ENCODE results near the gene IFNG. TPM values are rescaled to one million over a fixed set of nuclear protein-coding genes. Genes with fewer than 3 reads are reported as not detected.

IFNG gene
- total and polyA plus RNA-seq, 2 experiments from 2014 or later: not detected

- WGBS (ENCODE audit: low lambda C conversion rate, missing lambda C conversion rate): 85% methylated on average over 12 of the region's 12 CpGs
- H3K36me3 ChIP-seq (replicated peaks; ENCODE audit: insufficient read depth, low read depth): no peaks in the 10 kb centered on the region
- DNase-seq (ENCODE audit: low spot score): no peak
- TF ChIP-seq EZH2phosphoT487 (IDR thresholded peaks at IDR 0.05; ENCODE audit: low read depth, severe bottlenecking, unreplicated experiment) (no peak), CTCF (IDR thresholded peaks at IDR 0.05; ENCODE audit: poor library complexity) (no peak), EZH2 (IDR thresholded peaks at IDR 0.05; ENCODE audit: borderline replicate concordance) (no peak)
- no peaks in the 10 kb centered on the region for H3K9me3 ChIP-seq (ENCODE audit: low read depth)
- H3K79me2 ChIP-seq: no peaks in the 10 kb centered on the region
- no peak overlapping the region for H3K27ac ChIP-seq
- H4K20me1 ChIP-seq (ENCODE audit: insufficient read depth, poor library complexity, severe bottlenecking): no peaks in the 10 kb centered on the region
- H3K4me2 ChIP-seq: no peak overlapping the region
- H3K4me1 ChIP-seq (ENCODE audit: insufficient read depth): no peaks in the 10 kb centered on the region
- H2AFZ ChIP-seq: no peak overlapping the region
- no peaks in the 10 kb centered on the region for H3K9me2 ChIP-seq (replicated peaks; ENCODE audit: insufficient read depth)
- no peak overlapping the region for H3K4me3 ChIP-seq
- no peaks in the 10 kb centered on the region for H3K27me3 ChIP-seq
Measured at GRCh38 chr12:68198507-68199086, 39.1 kb upstream of the IFNG start.

- Histone ChIP-seq H3K4me3 (no peak overlapping the region), H3K36me3 (replicated peaks; ENCODE audit: insufficient read depth, low read depth) (no peaks in the 10 kb centered on the region), H3K27me3 (no peaks in the 10 kb centered on the region), H3K27ac (no peak overlapping the region), H2AFZ (no peak overlapping the region), H4K20me1 (ENCODE audit: insufficient read depth, poor library complexity, severe bottlenecking) (no peaks in the 10 kb centered on the region), H3K9me2 (replicated peaks; ENCODE audit: insufficient read depth) (no peaks in the 10 kb centered on the region), H3K79me2 (no peaks in the 10 kb centered on the region), H3K4me1 (ENCODE audit: insufficient read depth) (no peaks in the 10 kb centered on the region), H3K9me3 (ENCODE audit: low read depth) (no peaks in the 10 kb centered on the region), H3K4me2 (no peak overlapping the region)
- no peak for TF ChIP-seq CTCF (IDR thresholded peaks at IDR 0.05; ENCODE audit: poor library complexity)
- no peak for TF ChIP-seq EZH2phosphoT487 (IDR thresholded peaks at IDR 0.05; ENCODE audit: low read depth, severe bottlenecking, unreplicated experiment)
- no peak for TF ChIP-seq EZH2 (IDR thresholded peaks at IDR 0.05; ENCODE audit: borderline replicate concordance)
- no peak for DNase-seq (ENCODE audit: low spot score)
Measured at GRCh38 chr12:68190301-68190700, 30.8 kb upstream of the IFNG start.

- Histone ChIP-seq H2AFZ (no peak overlapping the region), H3K27ac (no peak overlapping the region), H3K4me1 (ENCODE audit: insufficient read depth) (no peaks in the 10 kb centered on the region), H4K20me1 (ENCODE audit: insufficient read depth, poor library complexity, severe bottlenecking) (no peaks in the 10 kb centered on the region), H3K4me2 (no peak overlapping the region), H3K9me2 (replicated peaks; ENCODE audit: insufficient read depth) (no peaks in the 10 kb centered on the region), H3K27me3 (no peaks in the 10 kb centered on the region), H3K9me3 (ENCODE audit: low read depth) (no peaks in the 10 kb centered on the region), H3K4me3 (no peak overlapping the region), H3K36me3 (replicated peaks; ENCODE audit: insufficient read depth, low read depth) (no peaks in the 10 kb centered on the region), H3K79me2 (no peaks in the 10 kb centered on the region)
- no peak for DNase-seq (ENCODE audit: low spot score)
- 87% methylated on average over 4 of the region's 4 CpGs for WGBS (ENCODE audit: low lambda C conversion rate, missing lambda C conversion rate)
- TF ChIP-seq EZH2phosphoT487 (IDR thresholded peaks at IDR 0.05; ENCODE audit: low read depth, severe bottlenecking, unreplicated experiment) (no peak), EZH2 (IDR thresholded peaks at IDR 0.05; ENCODE audit: borderline replicate concordance) (no peak), CTCF (IDR thresholded peaks at IDR 0.05; ENCODE audit: poor library complexity) (no peak)
Measured at GRCh38 chr12:68189821-68190242, 30.3 kb upstream of the IFNG start.

GRCh38 chr12:68185598-68185997 lies 26.1 kb upstream of the IFNG start:
- H3K36me3 ChIP-seq (replicated peaks; ENCODE audit: insufficient read depth, low read depth): no peaks in the 10 kb centered on the region
- H3K27me3 ChIP-seq: no peaks in the 10 kb centered on the region
- no peaks in the 10 kb centered on the region for H3K9me3 ChIP-seq (ENCODE audit: low read depth)
- H3K27ac ChIP-seq: no peak overlapping the region
- no peaks in the 10 kb centered on the region for H4K20me1 ChIP-seq (ENCODE audit: insufficient read depth, poor library complexity, severe bottlenecking)
- 95% methylated on average over 3 of the region's 3 CpGs for WGBS (ENCODE audit: low lambda C conversion rate, missing lambda C conversion rate)
- DNase-seq (ENCODE audit: low spot score): no peak
- H3K79me2 ChIP-seq: no peaks in the 10 kb centered on the region
- no peak overlapping the region for H2AFZ ChIP-seq
- no peaks in the 10 kb centered on the region for H3K9me2 ChIP-seq (replicated peaks; ENCODE audit: insufficient read depth)
- H3K4me3 ChIP-seq: no peak overlapping the region
- H3K4me1 ChIP-seq (ENCODE audit: insufficient read depth): no peaks in the 10 kb centered on the region
- no peak overlapping the region for H3K4me2 ChIP-seq
- TF ChIP-seq EZH2 (IDR thresholded peaks at IDR 0.05; ENCODE audit: borderline replicate concordance) (no peak), CTCF (IDR thresholded peaks at IDR 0.05; ENCODE audit: poor library complexity) (no peak), EZH2phosphoT487 (IDR thresholded peaks at IDR 0.05; ENCODE audit: low read depth, severe bottlenecking, unreplicated experiment) (no peak)

All from hepatocyte (in vitro differentiated cells).